OCI-LY7 (cell line): ENCODE results near the gene RLN3.

ENCODE experiments used
- CTCF ChIP-seq: fragments of 200-600 bp; sonication (generic); conservative IDR thresholded peaks from 2 replicates; pipeline ENCODE4 v1.5.1; 2014; ENCODE audit warnings: mild to moderate bottlenecking, antibody characterized with exemption, low read length, moderate library complexity, mixed read lengths
- EZH2phosphoT487 ChIP-seq: fragments of 200-600 bp; sonication (generic); IDR thresholded peaks from 2 replicates; pipeline ENCODE4 v1.6.1; 2018; ENCODE audit warnings: low read depth, borderline replicate concordance, mild to moderate bottlenecking, mixed run types, antibody characterized with exemption, low read length, moderate library complexity, mixed read lengths

DNA sequence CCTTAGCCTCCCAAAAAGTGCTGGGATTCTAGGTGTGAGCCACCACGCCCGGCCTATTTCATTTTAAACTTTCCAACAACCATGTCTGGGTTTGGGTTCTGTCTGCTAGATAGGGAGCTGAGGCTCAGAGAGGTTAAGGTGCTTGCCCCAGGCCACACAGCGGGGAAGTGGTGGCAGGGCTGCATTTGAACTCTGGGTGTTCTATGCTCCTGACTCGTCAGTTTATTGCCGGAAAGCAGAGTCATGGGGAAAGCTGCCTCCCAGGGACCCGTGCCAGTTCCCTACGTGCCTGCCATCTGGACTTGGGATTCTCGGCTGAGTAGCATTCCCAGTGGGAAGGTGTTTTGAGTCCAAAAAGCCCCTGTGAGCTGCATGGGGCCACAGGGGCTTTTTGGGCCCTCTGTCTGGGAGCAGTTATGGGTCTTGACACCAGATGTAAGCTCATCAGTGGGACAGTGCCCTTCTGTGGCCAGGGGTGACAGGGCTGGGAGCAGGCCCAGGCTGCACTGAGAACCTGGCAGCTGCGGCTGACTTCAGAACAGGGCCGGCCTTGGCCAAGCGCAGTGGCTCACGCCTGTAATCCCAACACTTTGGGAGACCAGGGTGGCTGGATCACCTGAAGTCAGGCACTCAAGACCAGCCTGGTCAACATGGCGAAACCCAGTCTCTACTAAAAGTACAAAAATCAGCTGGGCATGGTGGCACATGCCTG is 32.8 kb upstream of the RLN3 start:
- TF ChIP-seq CTCF = no peak
- TF ChIP-seq EZH2phosphoT487 = no peak
